Uterus (tissue), 2 donors: ENCODE results near the gene CEP89.
"Not testable (repeated sequence)": the region's sequence is repeated elsewhere in the genome, so short reads cannot be mapped to it uniquely, and the experiment has no call there.

Experiments
- CTCF ChIP-seq, 4 experiments: fragments of 200-600 bp in 2 of 4; fragments of 450-650 bp in 2 of 4; sonication (generic) in 2 of 4; IDR thresholded peaks; one replicate each; pipeline ENCODE4 v1.5.1; 2016 to 2019; ENCODE audit warnings: antibody characterized with exemption in 4 of 4, mild to moderate bottlenecking in 2 of 4, moderate library complexity in 1 of 4
- POLR2A ChIP-seq, 2 donors: fragments of 450-650 bp; IDR thresholded peaks; one replicate each; pipeline ENCODE4 v1.6.1; 2016; ENCODE audit warnings: antibody characterized with exemption in 2 of 2, mild to moderate bottlenecking in 1 of 2, moderate library complexity in 1 of 2

- not testable (repeated sequence) for TF ChIP-seq POLR2A, CTCF (IDR thresholded peaks at IDR 0.05)
Observed at GRCh38 chr19:32832094-32832493, 139.7 kb downstream of the CEP89 start.
